Activated naive CD8-positive, alpha-beta T cell (primary cell): Measurements from ENCODE around the gene POTEH.
"Not testable (repeated sequence)": the region's sequence is repeated elsewhere in the genome, so short reads cannot be mapped to it uniquely, and the experiment has no call there.

Experiments
- H3K27ac Mint-ChIP-seq: one replicate; pipeline ENCODE4 v1.8.0; 2021; ENCODE audit warnings: mixed read lengths
- H3K27me3 Mint-ChIP-seq: one replicate; pipeline ENCODE4 v1.8.0; 2021; ENCODE audit warnings: mixed read lengths
- H3K36me3 Mint-ChIP-seq: one replicate; pipeline ENCODE4 v1.8.0; 2021; ENCODE audit warnings: mixed read lengths
- H3K4me1 Mint-ChIP-seq: one replicate; pipeline ENCODE4 v1.8.0; 2021; ENCODE audit warnings: low read depth, mixed read lengths
- H3K4me3 Mint-ChIP-seq: one replicate; pipeline ENCODE4 v1.8.0; 2021; ENCODE audit warnings: mild to moderate bottlenecking, mixed read lengths
- H3K9me3 Mint-ChIP-seq: one replicate; pipeline ENCODE4 v1.8.0; 2021; ENCODE audit warnings: low read depth, mixed read lengths

POTEH gene

DNA sequence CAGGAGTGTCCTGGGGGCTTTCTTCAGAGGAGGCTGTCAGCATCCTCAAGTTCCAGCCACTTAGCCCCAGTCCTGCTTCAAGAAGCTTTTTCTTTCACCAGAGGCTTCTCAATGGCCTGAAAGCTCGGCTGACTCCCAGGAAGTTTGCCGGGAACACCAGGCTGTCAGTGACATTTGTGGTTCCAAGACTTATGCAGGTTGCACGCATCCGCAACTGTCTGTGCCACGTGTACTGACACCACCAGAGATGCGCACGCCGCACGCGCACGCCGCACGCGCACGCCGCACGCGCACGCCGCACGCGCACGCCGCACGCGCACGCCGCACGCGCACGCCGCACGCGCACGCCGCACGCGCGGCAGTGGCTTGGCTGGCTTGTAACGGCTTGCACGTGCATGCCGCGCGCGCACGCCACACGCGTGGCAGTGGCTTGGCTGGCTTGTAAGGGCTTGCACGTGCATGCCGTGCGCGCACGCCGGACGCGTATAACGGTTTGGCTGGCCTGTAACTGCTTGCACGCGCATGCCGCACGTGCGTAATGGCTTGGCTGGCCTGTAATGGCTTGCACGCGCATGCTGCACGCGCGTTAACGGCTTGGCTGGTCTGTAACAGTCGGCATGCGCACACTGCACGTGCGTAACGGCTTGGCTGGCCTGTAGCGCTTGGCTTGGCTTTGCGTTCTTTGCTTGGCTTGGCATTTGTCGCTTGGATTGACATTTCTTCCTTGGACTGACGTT is 646 bp upstream of the POTEH start:
- not testable (repeated sequence) for H3K36me3 Mint-ChIP-seq, H3K27ac Mint-ChIP-seq, H3K9me3 Mint-ChIP-seq, H3K27me3 Mint-ChIP-seq, H3K4me3 Mint-ChIP-seq, H3K4me1 Mint-ChIP-seq

DNA sequence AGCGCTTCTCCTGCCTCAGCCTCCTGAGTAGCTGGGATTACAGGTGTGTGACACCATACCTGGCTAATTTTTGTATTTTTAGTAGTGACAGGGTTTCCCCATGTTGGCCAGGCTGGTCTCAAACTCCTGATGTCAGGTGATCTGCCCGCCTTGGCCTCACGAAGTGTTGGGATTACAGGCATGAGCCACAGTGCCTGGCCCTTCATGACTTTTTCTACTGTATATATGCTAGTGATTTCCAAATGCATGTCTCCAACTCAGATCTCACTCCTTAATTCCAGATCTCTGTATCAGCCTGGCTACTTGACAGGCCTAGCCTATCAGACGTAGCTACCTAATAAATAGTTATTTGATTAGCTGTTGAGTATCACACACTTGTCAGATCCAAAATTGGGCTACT is 23.8 kb downstream of the POTEH start:
- not testable (repeated sequence) for H3K4me1 Mint-ChIP-seq, H3K27ac Mint-ChIP-seq, H3K27me3 Mint-ChIP-seq, H3K4me3 Mint-ChIP-seq, H3K9me3 Mint-ChIP-seq, H3K36me3 Mint-ChIP-seq

DNA sequence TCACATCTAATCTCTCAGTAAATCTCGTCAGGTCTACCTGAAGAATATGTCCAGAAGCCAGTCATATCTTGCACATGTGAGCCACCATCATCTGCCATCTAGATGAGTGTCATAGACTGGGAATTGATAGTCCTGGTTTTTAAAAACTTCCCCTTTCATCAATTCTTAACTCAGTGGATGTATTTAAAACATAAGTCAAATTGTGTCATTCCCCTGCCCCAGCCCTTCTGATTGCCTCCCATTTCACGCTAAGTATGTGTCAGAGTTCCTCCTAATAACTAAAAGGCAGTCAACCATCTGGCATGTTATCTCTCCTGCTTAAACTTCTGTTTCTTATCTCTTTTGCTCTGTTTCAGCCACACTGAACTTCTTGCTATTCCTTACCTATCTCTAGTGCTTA is 24.3 kb downstream of the POTEH start:
- H3K27ac Mint-ChIP-seq, H3K36me3 Mint-ChIP-seq, H3K27me3 Mint-ChIP-seq, H3K4me3 Mint-ChIP-seq, H3K9me3 Mint-ChIP-seq, H3K4me1 Mint-ChIP-seq: not testable (repeated sequence)

DNA sequence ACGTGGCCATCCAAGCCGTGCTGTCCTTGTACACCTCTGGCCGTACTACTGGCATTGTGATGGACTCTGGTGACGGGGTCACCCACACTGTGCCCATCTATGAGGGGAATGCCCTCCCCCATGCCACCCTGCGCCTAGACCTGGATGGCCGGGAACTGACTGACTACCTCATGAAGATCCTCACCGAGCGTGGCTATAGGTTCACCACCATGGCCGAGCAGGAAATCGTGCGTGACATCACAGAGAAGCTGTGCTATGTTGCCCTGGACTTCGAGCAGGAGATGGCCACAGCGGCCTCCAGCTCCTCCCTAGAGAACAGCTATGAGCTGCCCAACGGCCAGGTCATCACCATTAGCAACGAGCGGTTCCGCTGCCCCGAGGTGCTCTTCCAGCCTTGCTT is 32.1 kb downstream of the POTEH start:
- H3K27ac Mint-ChIP-seq, H3K27me3 Mint-ChIP-seq, H3K9me3 Mint-ChIP-seq, H3K4me1 Mint-ChIP-seq, H3K36me3 Mint-ChIP-seq, H3K4me3 Mint-ChIP-seq: not testable (repeated sequence)

DNA sequence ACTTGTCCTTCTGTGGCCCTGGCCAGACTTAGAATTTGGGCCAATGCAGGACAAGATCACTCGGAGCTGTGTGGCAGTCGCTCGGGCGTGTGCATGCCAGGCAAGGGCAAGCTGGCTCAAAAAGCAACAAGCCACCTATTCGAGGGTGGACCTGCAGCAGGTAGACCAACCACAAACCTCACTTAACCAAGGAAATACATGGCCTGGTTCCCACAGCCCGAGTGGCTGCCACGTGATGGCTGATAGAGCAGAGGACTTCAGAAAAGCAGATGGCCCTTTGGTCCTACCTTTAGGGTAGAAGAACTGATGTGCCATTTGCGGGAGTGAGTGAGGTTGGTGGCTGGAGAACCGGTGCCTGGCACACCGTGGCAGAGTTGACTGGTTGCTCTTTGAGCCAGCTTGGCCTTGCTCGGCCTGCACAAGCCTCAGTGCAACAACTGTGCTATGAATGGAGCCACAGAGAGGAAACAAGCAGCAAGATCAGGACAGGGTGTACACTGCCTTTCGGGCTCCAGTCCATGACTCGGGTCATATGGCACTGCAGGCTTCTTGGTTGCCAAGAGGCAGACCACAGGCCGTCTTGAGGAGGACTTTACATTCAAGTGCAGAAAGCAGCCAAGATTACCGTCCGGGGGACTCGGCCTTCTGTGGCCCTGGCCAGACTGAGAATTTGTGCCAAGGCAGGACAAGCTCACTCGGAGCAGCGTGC is 39.5 kb downstream of the POTEH start:
- not testable (repeated sequence) for H3K4me1 Mint-ChIP-seq, H3K27me3 Mint-ChIP-seq, H3K36me3 Mint-ChIP-seq, H3K4me3 Mint-ChIP-seq, H3K27ac Mint-ChIP-seq, H3K9me3 Mint-ChIP-seq

DNA sequence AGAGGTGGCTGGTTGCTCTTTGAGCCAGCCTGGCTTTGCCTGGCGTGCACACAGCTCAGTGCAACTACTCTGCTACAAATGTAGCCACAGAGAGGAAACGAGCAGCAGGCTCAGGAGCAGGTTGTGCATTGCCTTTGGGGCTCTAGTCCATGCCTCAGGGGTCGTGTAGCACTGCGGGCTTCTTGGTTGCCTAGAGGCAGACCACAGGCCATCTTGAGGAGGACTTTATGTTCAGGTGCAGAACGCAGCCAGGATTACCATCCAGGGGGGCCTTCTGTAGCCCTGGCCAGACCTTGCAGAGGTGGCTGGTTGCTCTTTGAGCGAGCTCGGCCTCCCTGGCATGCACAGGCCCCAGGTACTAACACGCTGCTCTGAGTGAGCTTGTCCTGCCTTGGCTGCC is 41.2 kb downstream of the POTEH start:
- H3K4me3 Mint-ChIP-seq, H3K27me3 Mint-ChIP-seq, H3K9me3 Mint-ChIP-seq, H3K36me3 Mint-ChIP-seq, H3K27ac Mint-ChIP-seq, H3K4me1 Mint-ChIP-seq: not testable (repeated sequence)

DNA sequence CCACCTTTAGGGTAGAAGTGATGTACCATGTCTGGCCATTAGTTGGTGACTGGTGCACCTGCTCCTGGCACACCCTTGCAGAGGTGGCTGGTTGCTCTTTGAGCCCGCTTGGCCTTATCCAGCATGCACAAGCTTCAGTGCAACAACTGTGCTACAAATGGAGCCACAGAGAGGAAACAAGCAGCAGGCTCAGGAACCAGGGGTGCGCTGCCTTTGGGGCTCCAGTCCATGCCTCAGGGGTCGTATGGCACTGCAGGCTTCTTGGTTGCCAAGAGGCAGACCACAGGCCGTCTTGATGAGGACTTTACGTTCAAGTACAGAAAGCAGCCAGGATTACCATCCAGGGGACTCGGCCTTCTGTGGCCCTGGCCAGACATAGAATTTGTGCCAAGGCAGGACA is 44.6 kb downstream of the POTEH start:
- H3K4me1 Mint-ChIP-seq, H3K27me3 Mint-ChIP-seq, H3K9me3 Mint-ChIP-seq, H3K4me3 Mint-ChIP-seq, H3K36me3 Mint-ChIP-seq, H3K27ac Mint-ChIP-seq: not testable (repeated sequence)

DNA sequence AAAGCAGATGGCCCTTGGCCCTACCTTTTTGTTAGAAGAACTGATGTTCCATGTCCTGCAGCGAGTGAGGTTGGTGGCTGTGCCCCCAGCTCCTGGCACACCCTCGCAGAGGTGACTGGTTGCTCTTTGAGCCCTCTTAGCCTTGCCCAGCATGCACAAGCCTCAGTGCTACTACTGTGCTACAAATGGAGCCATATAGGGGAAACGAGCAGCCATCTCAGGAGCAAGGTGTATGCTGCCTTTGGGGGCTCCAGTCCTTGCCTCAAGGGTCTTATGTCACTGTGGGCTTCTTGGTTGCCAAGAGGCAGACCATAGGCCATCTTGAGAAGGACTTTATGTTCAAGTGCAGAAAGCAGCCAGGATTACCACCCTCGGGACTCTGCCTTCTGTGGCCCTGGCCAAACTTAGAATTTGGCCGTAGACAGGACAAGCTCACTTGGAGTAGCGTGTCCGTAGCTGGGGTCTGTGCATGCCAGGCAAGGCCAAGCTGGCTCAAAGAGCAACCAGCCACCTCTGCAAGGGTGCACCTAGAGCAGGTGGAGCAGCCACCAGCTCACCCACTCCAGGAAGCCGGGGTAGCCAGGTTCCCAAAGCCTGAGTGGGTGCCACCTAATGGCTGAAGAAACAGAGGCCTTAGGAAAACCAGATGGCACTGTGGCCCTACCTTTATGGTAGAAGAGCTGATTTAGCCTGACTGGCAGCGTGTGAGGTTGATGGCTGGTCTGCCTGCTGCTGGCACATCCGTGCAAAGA is 48.5 kb downstream of the POTEH start:
- H3K36me3 Mint-ChIP-seq, H3K9me3 Mint-ChIP-seq, H3K27me3 Mint-ChIP-seq, H3K4me3 Mint-ChIP-seq, H3K4me1 Mint-ChIP-seq, H3K27ac Mint-ChIP-seq: not testable (repeated sequence)

DNA sequence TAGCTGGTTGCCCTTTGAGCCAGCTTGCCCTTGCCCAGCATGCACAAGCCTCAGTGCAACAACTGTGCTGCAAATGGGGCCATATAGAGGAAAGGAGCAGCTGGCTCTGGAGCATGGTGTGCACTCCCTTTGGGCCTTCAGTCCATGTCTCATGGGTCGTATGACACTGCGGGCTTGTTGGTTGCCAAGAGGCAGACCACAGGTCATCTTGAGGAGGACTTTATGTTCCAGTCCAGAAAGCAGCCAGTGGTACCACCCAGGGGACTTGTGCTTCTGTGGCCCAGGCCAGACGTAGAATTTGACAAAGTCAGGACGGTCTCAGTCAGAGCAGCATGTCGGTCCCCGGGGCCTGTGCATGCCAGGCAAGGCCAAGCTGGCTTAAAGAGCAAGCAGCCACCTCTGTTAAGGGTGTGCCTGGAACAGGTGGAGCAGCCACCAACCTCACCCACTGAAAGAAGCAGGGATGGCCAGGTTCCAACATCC is 49.1 kb downstream of the POTEH start:
- H3K4me1 Mint-ChIP-seq, H3K4me3 Mint-ChIP-seq, H3K27me3 Mint-ChIP-seq, H3K27ac Mint-ChIP-seq, H3K36me3 Mint-ChIP-seq, H3K9me3 Mint-ChIP-seq: not testable (repeated sequence)

DNA sequence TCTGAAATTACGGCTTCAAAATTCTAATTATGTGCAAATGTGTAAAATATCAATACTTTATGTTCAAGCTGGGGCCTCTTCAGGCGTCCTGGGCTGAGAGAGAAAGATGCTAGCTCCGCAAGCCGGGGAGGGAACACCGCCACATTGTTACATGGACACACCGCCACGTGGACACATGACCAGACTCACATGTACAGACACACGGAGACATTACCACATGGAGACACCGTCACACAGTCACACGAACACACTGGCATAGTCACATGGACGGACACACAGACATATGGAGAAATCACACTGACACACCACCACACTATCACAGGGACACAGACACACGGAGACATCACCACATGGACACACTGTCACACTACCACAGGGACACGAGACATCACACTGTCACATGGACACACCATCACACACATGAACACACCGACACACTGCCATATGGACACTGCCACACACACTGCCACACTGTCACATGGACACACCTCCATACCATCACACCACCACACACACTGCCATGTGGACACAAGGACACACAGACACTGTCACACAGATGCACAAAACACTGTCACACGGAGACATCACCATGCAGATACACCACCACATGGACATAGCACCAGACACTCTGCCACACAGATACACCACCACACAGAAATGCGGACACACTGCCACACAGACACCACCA is 58.0 kb downstream of the POTEH start:
- not testable (repeated sequence) for H3K27me3 Mint-ChIP-seq, H3K4me3 Mint-ChIP-seq, H3K27ac Mint-ChIP-seq, H3K4me1 Mint-ChIP-seq, H3K36me3 Mint-ChIP-seq, H3K9me3 Mint-ChIP-seq

DNA sequence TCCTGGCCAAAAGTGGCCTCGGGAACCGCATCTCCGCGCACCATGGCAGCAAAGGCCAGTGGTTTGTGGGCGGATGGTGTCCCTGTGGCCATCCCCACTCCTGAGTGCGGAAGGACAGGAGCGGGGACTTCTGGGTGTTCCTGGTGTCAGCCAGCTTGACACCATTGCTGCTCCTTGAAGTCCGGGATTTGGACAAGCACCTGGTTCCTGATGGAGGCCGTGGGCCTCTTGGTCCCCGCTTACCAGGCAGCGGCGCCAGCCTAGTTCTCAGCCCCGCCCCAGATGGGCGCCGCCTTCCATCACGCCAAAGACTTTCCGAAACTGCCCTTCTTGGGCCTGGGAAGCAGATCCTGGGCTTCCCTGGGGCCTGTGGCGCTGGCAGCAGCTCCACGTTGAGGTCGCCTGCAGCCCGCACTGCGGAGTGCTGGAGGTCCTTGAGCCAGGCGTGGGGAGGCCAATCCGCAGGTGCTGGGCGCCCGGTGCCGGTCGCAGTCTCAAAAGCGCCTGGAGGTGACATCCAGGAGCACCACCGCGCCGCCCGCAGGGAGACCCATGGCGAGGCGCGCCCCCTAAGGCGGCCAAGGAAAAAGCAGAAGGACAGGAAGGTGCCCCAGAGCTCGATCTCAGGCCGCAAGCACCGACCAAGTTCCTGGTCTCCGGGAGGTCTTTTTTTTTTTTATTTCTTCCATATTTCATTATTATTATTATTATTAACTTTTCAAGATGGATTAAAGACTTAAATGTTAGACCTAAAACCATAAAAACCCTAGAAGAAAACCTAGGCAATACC is 59.5 kb downstream of the POTEH start:
- not testable (repeated sequence) for H3K4me3 Mint-ChIP-seq, H3K9me3 Mint-ChIP-seq, H3K27ac Mint-ChIP-seq, H3K4me1 Mint-ChIP-seq, H3K36me3 Mint-ChIP-seq, H3K27me3 Mint-ChIP-seq

DNA sequence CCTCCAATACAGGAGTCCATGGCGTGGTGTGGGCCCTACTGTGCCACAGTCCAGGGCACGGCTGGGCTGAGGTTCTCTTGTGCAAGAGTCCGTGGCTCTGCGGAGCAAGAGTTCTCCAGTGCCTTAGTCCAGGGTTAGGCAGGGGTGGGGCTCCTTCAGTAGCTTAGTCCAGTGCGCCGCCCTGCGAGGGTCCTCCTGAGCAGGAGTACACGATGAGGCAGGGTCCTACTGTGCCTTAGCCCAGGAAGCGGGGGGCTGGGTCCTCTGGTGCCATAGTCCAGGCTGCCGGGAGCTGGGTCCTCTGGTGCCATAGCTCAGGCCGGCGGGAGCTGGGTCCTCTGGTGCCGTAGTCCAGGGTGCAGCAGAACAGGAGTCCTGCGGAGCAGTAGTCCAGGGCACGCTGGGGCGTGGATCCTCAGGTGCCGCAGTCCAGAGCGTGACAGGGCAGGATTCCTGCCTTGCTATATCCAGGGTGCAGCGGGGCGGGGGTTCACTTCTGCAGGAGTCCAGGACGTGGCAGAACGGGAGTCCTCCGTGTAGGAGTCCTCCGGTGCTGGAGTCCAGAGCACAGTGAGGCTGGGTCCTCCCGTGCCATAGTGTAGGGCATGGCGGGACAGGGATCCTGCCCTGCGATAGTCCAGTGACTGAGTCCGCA is 69.7 kb downstream of the POTEH start:
- not testable (repeated sequence) for H3K27me3 Mint-ChIP-seq, H3K27ac Mint-ChIP-seq

DNA sequence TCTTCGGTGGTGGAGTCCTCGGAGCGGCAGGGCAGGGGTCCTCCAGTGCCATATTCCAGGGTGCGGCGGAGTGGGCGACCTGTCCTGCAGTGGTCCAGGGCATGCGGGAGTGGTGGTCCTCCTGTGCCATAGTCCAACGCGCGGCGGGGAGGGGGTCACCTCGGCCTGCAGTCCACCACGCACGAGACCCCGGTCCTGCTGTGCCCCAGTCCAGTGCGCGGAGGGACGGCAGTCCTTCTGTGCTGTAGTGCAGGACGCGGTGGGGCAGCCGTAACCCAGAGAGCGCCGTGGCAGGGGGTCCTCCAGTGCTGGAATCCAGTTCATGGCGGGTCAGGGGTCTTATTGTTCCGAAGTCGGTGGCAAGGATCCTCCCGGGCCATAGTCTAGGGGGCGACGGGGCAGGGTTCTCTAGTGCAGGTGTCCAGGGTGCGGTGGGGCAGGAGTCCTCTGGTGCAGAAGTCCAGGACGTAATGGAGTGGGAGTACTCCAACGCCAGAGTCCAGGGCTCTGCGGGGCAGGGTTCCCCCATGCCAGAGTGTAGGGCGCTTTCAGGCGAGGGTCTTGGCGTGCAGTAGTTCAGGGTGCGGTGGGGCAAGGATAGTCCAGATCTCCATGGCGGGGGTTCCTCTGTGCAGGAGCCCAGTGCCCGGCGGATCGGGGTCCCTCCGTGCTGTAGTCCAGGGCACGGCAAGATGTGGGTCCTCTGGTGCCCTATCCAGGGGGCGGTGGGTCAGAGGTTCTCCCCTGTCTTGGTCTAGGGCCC is 70.7 kb downstream of the POTEH start:
- not testable (repeated sequence) for H3K27me3 Mint-ChIP-seq, H3K36me3 Mint-ChIP-seq, H3K4me1 Mint-ChIP-seq, H3K9me3 Mint-ChIP-seq, H3K4me3 Mint-ChIP-seq, H3K27ac Mint-ChIP-seq

More for the DNA sequence above, 69.7 kb downstream of the POTEH start:
- not testable (repeated sequence) for H3K36me3 Mint-ChIP-seq, H3K4me3 Mint-ChIP-seq, H3K9me3 Mint-ChIP-seq, H3K4me1 Mint-ChIP-seq
